IPS-NIHi7 (cell line): Measurements from ENCODE around the gene GATA3.

Source experiments
- DNase-seq: peaks from one replicate; pipeline ENCODE4 v3.0.0; 2012; ENCODE audit warnings: mixed read lengths; ENCODE audit errors: extremely low spot score

Gene GATA3

GRCh38 chr10:8064436-8064835, 9.9 kb downstream of the GATA3 start:
- DNase-seq = no peak

- DNase-seq = no peak
Measured at GRCh38 chr10:8065651-8066050, 11.2 kb downstream of the GATA3 start.

GRCh38 chr10:8066124-8066523, 11.6 kb downstream of the GATA3 start:
- DNase-seq = no peak

- DNase-seq = no peak
Measured at GRCh38 chr10:8066797-8067196, 12.3 kb downstream of the GATA3 start.

GRCh38 chr10:8069108-8069507, 14.6 kb downstream of the GATA3 start:
- DNase-seq = no peak

GRCh38 chr10:8069627-8070026, 15.1 kb downstream of the GATA3 start:
- no peak for DNase-seq

GRCh38 chr10:8070440-8070839, 16.0 kb downstream of the GATA3 start:
- no peak for DNase-seq

GRCh38 chr10:8071006-8071405, 16.5 kb downstream of the GATA3 start:
- DNase-seq = no peak

GRCh38 chr10:8071666-8072065, 17.2 kb downstream of the GATA3 start:
- DNase-seq = no peak

GRCh38 chr10:8072211-8072610, 17.7 kb downstream of the GATA3 start:
- DNase-seq = no peak

GRCh38 chr10:8073691-8074416, 19.4 kb downstream of the GATA3 start:
- no peak for DNase-seq

- DNase-seq = no peak
Measured at GRCh38 chr10:8074881-8075280, 20.4 kb downstream of the GATA3 start.

- DNase-seq = no peak
Measured at GRCh38 chr10:8075282-8076260, 21.1 kb downstream of the GATA3 start.

GRCh38 chr10:8076933-8077332, 22.4 kb downstream of the GATA3 start:
- DNase-seq = no peak

GRCh38 chr10:8078027-8078426, 23.5 kb downstream of the GATA3 start:
- DNase-seq = no peak

- DNase-seq = no peak
Measured at GRCh38 chr10:8079126-8079525, 24.6 kb downstream of the GATA3 start.

- no peak for DNase-seq
Measured at GRCh38 chr10:8084799-8085198, 30.3 kb downstream of the GATA3 start.

GRCh38 chr10:8085251-8085650, 30.8 kb downstream of the GATA3 start:
- DNase-seq = no peak

GRCh38 chr10:8086315-8086714, 31.8 kb downstream of the GATA3 start:
- DNase-seq = no peak

GRCh38 chr10:8088504-8088903, 34.0 kb downstream of the GATA3 start:
- no peak for DNase-seq

- no peak for DNase-seq
Measured at GRCh38 chr10:8092428-8092827, 37.9 kb downstream of the GATA3 start.

- no peak for DNase-seq
Measured at GRCh38 chr10:8095959-8096358, 41.5 kb downstream of the GATA3 start.

GRCh38 chr10:8096931-8097330, 42.4 kb downstream of the GATA3 start:
- no peak for DNase-seq
